GM12892 (cell line): Measurements from ENCODE around the gene MGLL. TPM values are rescaled to one million over a fixed set of nuclear protein-coding genes. Genes with fewer than 3 reads are reported as not detected.
A peak's percentile ranks its signal among the peaks of the same experiment; 100 is the strongest.

Experiments
- DNase-seq: peaks from one replicate; pipeline ENCODE4 v3.0.0; 2011; ENCODE audit not compliant: insufficient read length
- FAIRE-seq: peaks from 2 replicates; lab custom pipeline; 2011; peaks lifted over from hg19 to GRCh38; lab: Jason Lieb, UNC
- POLR2A ChIP-seq: IDR thresholded peaks from 2 replicates; pipeline ENCODE4 v1.6.1; 2011; ENCODE audit warnings: low read depth, low read length, control low read depth
- POLR2AphosphoS5 ChIP-seq: IDR thresholded peaks from 2 replicates; pipeline ENCODE4 v1.6.1; 2011; ENCODE audit warnings: low read depth, low read length, control low read depth
- TAF1 ChIP-seq: IDR thresholded peaks from 2 replicates; pipeline ENCODE4 v1.6.1; 2011; ENCODE audit warnings: low read depth, mild to moderate bottlenecking, control low read depth, low read length, borderline replicate concordance
- polyA plus RNA-seq: library from polyadenylated mRNA; unstranded; fragments of >200 nt; gene quantifications from one replicate; pipeline ENCODE4 v1.2.1, GENCODE V29; 2012; ENCODE audit warnings: missing spikeins, inconsistent platforms; ENCODE audit not compliant: missing spikeins

The MGLL gene
- polyA plus RNA-seq, result 47.5 TPM

GRCh38 chr3:127822041-127822681 is at the start of gene MGLL:
Gene MGLL (minus strand): TSS chr3:127822515. CDS start chr3:127822318, 197 bp downstream.
- no peak for TF ChIP-seq POLR2AphosphoS5
- TF ChIP-seq POLR2A, result no peak
- no peak for TF ChIP-seq TAF1
- no peak for DNase-seq
- no peak for FAIRE-seq

- no peak for DNase-seq
- no peak for FAIRE-seq
- no peak for TF ChIP-seq POLR2A
- TF ChIP-seq TAF1, result no peak
- no peak for TF ChIP-seq POLR2AphosphoS5
Observed at GRCh38 chr3:127870156-127870555, 47.8 kb upstream of the MGLL start.

- DNase-seq, result no peak
- no peak for FAIRE-seq
- no peak for TF ChIP-seq TAF1
- no peak for TF ChIP-seq POLR2AphosphoS5
Observed at GRCh38 chr3:127867986-127868385, 45.7 kb upstream of the MGLL start.

- DNase-seq, result no peak
- FAIRE-seq, result no peak
- TF ChIP-seq POLR2AphosphoS5 (no peak), POLR2A (no peak), TAF1 (no peak)
Observed at GRCh38 chr3:127867412-127867811, 45.1 kb upstream of the MGLL start.

- TF ChIP-seq POLR2AphosphoS5 (no peak), TAF1 (no peak), POLR2A (no peak)
- DNase-seq (no peak), FAIRE-seq (no peak)
Observed at GRCh38 chr3:127865941-127866340, 43.6 kb upstream of the MGLL start.

GRCh38 chr3:127860211-127860696 is 37.9 kb upstream of the MGLL start:
- DNase-seq, result no peak
- no peak for FAIRE-seq

GRCh38 chr3:127859730-127860129 is 37.4 kb upstream of the MGLL start:
- TF ChIP-seq POLR2AphosphoS5 (no peak), POLR2A (no peak), TAF1 (no peak)
- FAIRE-seq, result no peak
- no peak for DNase-seq

More at GRCh38 chr3:127860211-127860696, 37.9 kb upstream of the MGLL start:
- TF ChIP-seq POLR2AphosphoS5 (no peak), POLR2A (no peak), TAF1 (no peak)

- DNase-seq (no peak), FAIRE-seq (no peak)
- TF ChIP-seq TAF1 (no peak), POLR2A (no peak), POLR2AphosphoS5 (no peak)
Observed at GRCh38 chr3:127858937-127859336, 36.6 kb upstream of the MGLL start.

GRCh38 chr3:127858521-127858920 is 36.2 kb upstream of the MGLL start:
- TF ChIP-seq POLR2AphosphoS5, result no peak
- no peak for TF ChIP-seq TAF1
- TF ChIP-seq POLR2A, result no peak
- FAIRE-seq, result no peak
- DNase-seq, result no peak

- DNase-seq, result no peak
- no peak for TF ChIP-seq POLR2A
- no peak for TF ChIP-seq POLR2AphosphoS5
- TF ChIP-seq TAF1, result no peak
- peak; percentile 83 for FAIRE-seq
Observed at GRCh38 chr3:127857333-127857732, 35.0 kb upstream of the MGLL start.

- TF ChIP-seq POLR2A (no peak), POLR2AphosphoS5 (no peak), TAF1 (no peak)
- FAIRE-seq (peak; percentile 51), DNase-seq (no peak)
Observed at GRCh38 chr3:127856801-127857200, 34.5 kb upstream of the MGLL start.

GRCh38 chr3:127855246-127855645 is 32.9 kb upstream of the MGLL start:
- TF ChIP-seq POLR2A (no peak), TAF1 (no peak), POLR2AphosphoS5 (no peak)
- FAIRE-seq (no peak), DNase-seq (no peak)

- DNase-seq (no peak), FAIRE-seq (no peak)
- TF ChIP-seq TAF1 (no peak), POLR2A (no peak), POLR2AphosphoS5 (no peak)
Observed at GRCh38 chr3:127853681-127854080, 31.4 kb upstream of the MGLL start.
